ENCODE results near the gene FRMD4B. TPM values are rescaled to one million over a fixed set of nuclear protein-coding genes. Genes with fewer than 3 reads are reported as not detected.

FRMD4B gene
- total RNA-seq, 1 donor from 2014 or later: 31.3 TPM

- Histone ChIP-seq H3K4me3 (ENCODE audit: low read depth, low read length) (no peak overlapping the region), H3K27me3 (ENCODE audit: control insufficient read depth, insufficient read depth, low read length) (no peaks in the 10 kb centered on the region), H3K36me3 (ENCODE audit: control insufficient read depth, insufficient read depth, low read length) (peaks cover 7% of the 10 kb centered on the region)
- no peak for FAIRE-seq
- no peak for DNase-seq (ENCODE audit: low read depth)
- TF ChIP-seq CTCF (IDR thresholded peaks at IDR 0.05; ENCODE audit: insufficient read depth, low read length, severe bottlenecking): peak; percentile 11
Observed at GRCh38 chr3:69299344-69299743, 86.5 kb downstream of the FRMD4B start.

- peaks cover 6% of the 10 kb centered on the region for H3K36me3 ChIP-seq (ENCODE audit: control insufficient read depth, insufficient read depth, low read length)
- H3K27me3 ChIP-seq (ENCODE audit: control insufficient read depth, insufficient read depth, low read length): no peaks in the 10 kb centered on the region
- no peak overlapping the region for H3K4me3 ChIP-seq (ENCODE audit: low read depth, low read length)
- FAIRE-seq (no peak), DNase-seq (ENCODE audit: low read depth) (no peak)
- TF ChIP-seq CTCF (IDR thresholded peaks at IDR 0.05; ENCODE audit: insufficient read depth, low read length, severe bottlenecking): no peak
Observed at GRCh38 chr3:69297501-69297900, 88.4 kb downstream of the FRMD4B start.

- TF ChIP-seq CTCF (IDR thresholded peaks at IDR 0.05; ENCODE audit: insufficient read depth, low read length, severe bottlenecking): no peak
- no peak for DNase-seq (ENCODE audit: low read depth)
- FAIRE-seq: no peak
- H3K27me3 ChIP-seq (ENCODE audit: control insufficient read depth, insufficient read depth, low read length): no peaks in the 10 kb centered on the region
- H3K36me3 ChIP-seq (ENCODE audit: control insufficient read depth, insufficient read depth, low read length): peaks cover 4% of the 10 kb centered on the region
- H3K4me3 ChIP-seq (ENCODE audit: low read depth, low read length): no peak overlapping the region
Observed at GRCh38 chr3:69296995-69297394, 88.9 kb downstream of the FRMD4B start.

GRCh38 chr3:69294014-69294766 is 91.7 kb downstream of the FRMD4B start:
- FAIRE-seq: peak; percentile 75
- Histone ChIP-seq H3K36me3 (ENCODE audit: control insufficient read depth, insufficient read depth, low read length) (peaks cover 2% of the 10 kb centered on the region), H3K27me3 (ENCODE audit: control insufficient read depth, insufficient read depth, low read length) (no peaks in the 10 kb centered on the region), H3K4me3 (ENCODE audit: low read depth, low read length) (no peak overlapping the region)
- TF ChIP-seq CTCF (IDR thresholded peaks at IDR 0.05; ENCODE audit: insufficient read depth, low read length, severe bottlenecking): no peak
- DNase-seq (ENCODE audit: low read depth): peak; percentile 99

- DNase-seq (ENCODE audit: low read depth): peak; percentile 32
- Histone ChIP-seq H3K36me3 (ENCODE audit: control insufficient read depth, insufficient read depth, low read length) (peaks cover under 1% of the 10 kb centered on the region), H3K4me3 (ENCODE audit: low read depth, low read length) (no peak overlapping the region), H3K27me3 (ENCODE audit: control insufficient read depth, insufficient read depth, low read length) (no peaks in the 10 kb centered on the region)
- no peak for TF ChIP-seq CTCF (IDR thresholded peaks at IDR 0.05; ENCODE audit: insufficient read depth, low read length, severe bottlenecking)
- FAIRE-seq: no peak
Observed at GRCh38 chr3:69292959-69293574, 92.8 kb downstream of the FRMD4B start.

Data from bronchial epithelial cell (primary cell).